ENCODE results near the gene GRHL1.
"Not testable (repeated sequence)": the region's sequence is repeated elsewhere in the genome, so short reads cannot be mapped to it uniquely, and the experiment has no call there.

Gene GRHL1

DNA sequence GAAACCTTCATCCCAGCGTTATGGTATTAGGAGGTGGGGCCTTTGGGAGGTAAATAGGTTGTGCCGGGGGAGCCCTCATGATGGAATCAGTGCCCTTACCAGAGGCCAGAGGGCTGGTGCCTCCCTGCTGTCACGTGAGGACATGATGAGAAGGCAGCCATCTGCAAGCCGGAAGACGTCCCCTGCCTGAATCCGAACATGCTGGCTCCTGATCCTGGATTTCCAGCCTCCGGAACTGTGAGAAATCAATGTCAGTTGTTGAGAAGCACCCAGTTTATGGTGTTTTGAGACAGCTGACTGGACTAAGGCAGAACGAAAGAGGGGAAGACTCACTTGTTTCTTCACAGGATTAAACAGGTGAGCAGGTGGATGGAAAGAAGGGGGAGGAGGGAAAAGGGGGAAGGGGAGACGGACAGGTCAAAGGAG lies 78.8 kb downstream of the GRHL1 start:
- no peak for FAIRE-seq

DNA sequence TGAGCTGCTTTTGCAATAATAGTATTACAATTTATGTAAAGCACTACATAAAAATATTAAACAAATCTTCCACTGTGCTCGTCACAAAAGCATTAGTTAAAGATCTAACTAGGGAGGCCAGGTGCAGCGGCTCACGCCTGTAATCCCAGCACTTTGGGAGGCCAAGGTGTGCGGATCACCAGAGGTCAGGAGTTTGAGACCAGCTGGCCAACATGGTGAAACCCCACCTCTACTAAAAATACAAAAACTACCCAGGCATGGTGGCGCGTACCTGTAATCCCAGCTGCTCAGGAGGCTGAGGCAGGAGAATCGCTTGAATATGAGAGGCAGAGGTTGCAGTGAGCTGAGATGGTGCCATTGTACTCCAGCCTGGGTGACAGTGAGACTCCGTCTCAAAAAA lies 79.3 kb downstream of the GRHL1 start:
- FAIRE-seq = not testable (repeated sequence)

DNA sequence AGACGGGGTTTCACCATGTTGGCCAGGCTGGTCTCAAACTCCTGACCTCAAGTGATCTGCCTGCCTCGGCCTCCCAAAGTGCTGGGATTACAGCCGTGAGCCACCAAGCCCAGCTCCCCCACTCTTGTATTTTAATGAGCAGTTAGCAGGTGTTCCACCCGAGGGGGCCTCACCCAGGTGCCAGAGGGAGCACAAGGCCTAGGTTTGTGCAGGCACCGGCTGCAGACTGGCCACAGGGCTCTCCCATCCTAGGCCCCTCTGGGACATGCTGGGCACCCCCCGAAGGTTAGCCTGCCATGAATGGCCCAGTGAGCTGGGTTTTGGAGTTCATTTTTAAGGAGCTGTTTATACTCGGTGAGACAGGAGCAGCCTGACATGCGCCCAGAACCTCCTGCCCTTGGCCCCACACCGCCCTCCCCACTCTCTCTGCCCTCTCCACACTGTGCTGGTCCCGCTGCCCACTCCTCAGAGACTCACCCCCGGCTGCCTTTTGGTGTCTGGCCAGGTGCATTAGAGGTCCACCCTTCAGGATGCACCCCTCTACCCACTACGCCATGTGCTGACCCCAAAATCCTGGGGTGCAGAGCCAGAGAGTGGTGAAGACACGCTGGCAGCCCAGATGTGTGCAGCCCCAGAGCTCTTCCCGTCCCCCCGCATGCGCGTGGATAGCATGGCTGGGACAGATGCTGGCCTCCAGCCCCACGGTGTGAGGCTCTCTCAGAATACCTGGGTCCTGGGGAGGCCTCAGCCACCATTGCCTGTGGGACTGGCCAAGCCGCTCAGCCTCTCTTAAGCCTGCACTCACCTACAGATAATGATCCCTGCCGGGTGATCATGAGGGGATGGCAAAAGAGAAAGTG lies 80.6 kb downstream of the GRHL1 start:
- no peak for FAIRE-seq

DNA sequence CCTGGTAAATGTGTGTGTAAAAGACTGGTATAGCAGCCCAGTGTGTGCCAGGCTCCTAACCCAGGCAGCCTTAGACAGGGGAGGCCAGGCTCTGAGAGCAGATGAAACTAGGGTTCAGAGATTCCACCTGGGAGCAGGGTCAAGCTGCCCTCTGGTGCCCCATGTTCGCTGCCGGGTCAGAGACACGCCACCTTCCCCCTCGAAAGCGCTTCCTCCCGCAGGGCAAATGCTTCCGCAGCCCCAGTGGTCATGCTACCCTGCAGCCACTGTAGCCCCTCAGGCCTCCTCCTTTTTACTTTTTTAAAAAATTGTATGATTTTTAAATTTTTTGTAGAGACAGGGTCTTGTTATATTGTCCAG lies 81.2 kb downstream of the GRHL1 start:
- no peak for FAIRE-seq

- no peak for FAIRE-seq
Measured at GRCh38 chr2:10033251-10034006, 81.9 kb downstream of the GRHL1 start.

GRCh38 chr2:10034333-10035052 lies 83.0 kb downstream of the GRHL1 start:
- FAIRE-seq = no peak

GRCh38 chr2:10035053-10035422 lies 83.5 kb downstream of the GRHL1 start:
- FAIRE-seq = no peak

DNA sequence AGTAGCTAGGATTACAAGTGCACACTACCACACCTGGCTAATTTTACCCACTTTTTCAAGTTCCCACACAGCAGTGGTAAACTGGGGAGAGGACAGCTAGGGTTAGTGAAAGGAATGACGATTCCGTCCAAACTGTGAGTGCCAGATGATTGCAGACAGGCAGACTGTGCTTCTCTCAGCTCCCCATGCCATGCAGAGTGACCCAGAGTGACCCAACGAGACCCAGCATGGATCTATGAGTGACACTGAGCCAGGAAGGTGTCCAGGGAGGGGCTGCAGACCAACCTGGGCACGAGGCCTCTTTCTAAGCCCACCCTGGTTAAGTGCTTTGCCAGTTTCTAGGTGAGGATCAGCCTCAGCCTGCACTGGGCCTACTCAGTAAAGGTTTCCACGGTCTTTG lies 84.1 kb downstream of the GRHL1 start:
- no peak for FAIRE-seq

GRCh38 chr2:10036095-10036884 lies 84.8 kb downstream of the GRHL1 start:
- no peak for FAIRE-seq

- FAIRE-seq = no peak
Measured at GRCh38 chr2:10038123-10038522, 86.6 kb downstream of the GRHL1 start.

GRCh38 chr2:10038716-10039115 lies 87.2 kb downstream of the GRHL1 start:
- FAIRE-seq = no peak

- no peak for FAIRE-seq
Measured at GRCh38 chr2:10039658-10040410, 88.3 kb downstream of the GRHL1 start.

DNA sequence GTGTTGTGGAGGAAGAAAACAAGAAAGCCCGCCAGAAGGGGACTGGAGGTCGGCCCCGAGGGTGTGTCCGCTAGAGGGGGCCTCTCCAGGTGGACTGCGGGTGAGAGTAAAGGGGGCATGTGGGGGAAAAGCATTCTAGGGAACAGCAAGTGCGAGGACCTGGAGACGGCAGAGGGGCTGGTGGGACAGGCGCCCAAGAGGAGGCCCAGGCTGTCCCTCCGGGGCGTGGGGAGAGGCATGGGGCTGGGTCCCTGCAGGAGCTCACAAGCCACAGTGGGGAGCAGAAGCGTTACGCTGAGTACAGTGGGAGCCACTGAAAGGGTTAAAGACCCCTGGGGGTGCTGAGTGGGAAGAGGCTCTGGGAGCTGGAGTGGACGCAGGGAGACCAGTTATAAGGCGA lies 90.2 kb downstream of the GRHL1 start:
- no peak for FAIRE-seq

- FAIRE-seq = no peak
Measured at GRCh38 chr2:10042301-10043161, 91.0 kb downstream of the GRHL1 start.

- FAIRE-seq = no peak
Measured at GRCh38 chr2:10043256-10043905, 91.9 kb downstream of the GRHL1 start, which contains the start of gene KLF11. KLF11 (plus strand) TSS chr2:10043550; CDS start chr2:10043717, 167 bp downstream.

DNA sequence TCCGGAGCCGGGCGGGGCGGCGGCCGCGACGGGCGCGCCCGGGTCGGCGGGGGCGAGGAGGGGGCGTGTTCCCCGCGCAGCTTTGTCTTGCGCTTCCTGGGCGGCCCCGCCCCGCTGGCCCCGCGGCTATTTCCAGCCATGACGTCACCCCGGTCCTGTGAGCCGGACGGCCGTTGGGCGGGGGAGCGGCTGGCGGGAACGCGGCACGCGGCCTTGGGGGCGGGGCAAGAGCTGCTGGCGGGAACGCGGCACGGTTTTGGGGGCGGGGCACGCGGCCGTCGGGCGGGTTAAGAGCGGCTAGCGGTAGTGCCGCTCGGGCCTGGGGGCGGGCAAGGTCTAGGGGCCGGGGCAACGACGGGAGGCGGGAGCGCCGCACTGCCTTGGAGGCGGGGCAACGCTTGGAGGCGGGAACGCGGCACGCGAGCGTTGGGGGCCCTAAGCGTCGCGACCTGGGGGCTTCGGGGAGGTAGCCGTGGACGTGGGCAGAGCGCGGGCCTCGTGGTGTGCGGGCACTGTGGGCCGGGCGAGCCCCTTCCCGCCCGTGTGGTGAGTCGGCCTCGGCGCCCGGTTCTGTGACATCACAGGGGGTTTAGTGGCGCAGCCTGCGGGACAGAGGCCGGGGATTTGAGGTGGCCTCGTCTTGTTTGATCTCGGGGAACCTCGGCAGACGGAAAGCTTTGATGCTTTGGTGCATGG lies 92.6 kb downstream of the GRHL1 start:
- FAIRE-seq = no peak

- no peak for FAIRE-seq
Measured at GRCh38 chr2:10045561-10046355, 94.3 kb downstream of the GRHL1 start.

- no peak for FAIRE-seq
Measured at GRCh38 chr2:10046931-10047330, 95.4 kb downstream of the GRHL1 start.
